ENCODE measurements around the gene DPP10.

The DPP10 gene

GRCh38 chr2:115118306-115118705 lies 675.9 kb downstream of the DPP10 start:
- no peak for TF ChIP-seq CTCF (conservative IDR thresholded peaks at IDR 0.05)
- TF ChIP-seq ZFX (IDR thresholded peaks at IDR 0.05): no peak
- no peak overlapping the region for H3K27ac ChIP-seq

GRCh38 chr2:115119086-115119485 lies 676.6 kb downstream of the DPP10 start:
- H3K27ac ChIP-seq: no peak overlapping the region
- no peak for TF ChIP-seq CTCF (conservative IDR thresholded peaks at IDR 0.05)
- TF ChIP-seq ZFX (IDR thresholded peaks at IDR 0.05): no peak

- TF ChIP-seq ZFX (IDR thresholded peaks at IDR 0.05) (no peak), CTCF (conservative IDR thresholded peaks at IDR 0.05) (no peak)
- H3K27ac ChIP-seq: no peak overlapping the region
These were observed 680.3 kb downstream of the DPP10 start for GRCh38 chr2:115122701-115123100.

GRCh38 chr2:115124817-115125216 lies 682.4 kb downstream of the DPP10 start:
- no peak overlapping the region for H3K27ac ChIP-seq
- TF ChIP-seq CTCF (conservative IDR thresholded peaks at IDR 0.05) (no peak), ZFX (IDR thresholded peaks at IDR 0.05) (no peak)

GRCh38 chr2:115129536-115129935 lies 687.1 kb downstream of the DPP10 start:
- no peak for TF ChIP-seq CTCF (conservative IDR thresholded peaks at IDR 0.05)
- TF ChIP-seq ZFX (IDR thresholded peaks at IDR 0.05): no peak
- H3K27ac ChIP-seq: no peak overlapping the region

GRCh38 chr2:115160531-115161080 lies 718.2 kb downstream of the DPP10 start:
- no peak overlapping the region for H3K27ac ChIP-seq
- TF ChIP-seq ZFX (IDR thresholded peaks at IDR 0.05) (no peak), CTCF (conservative IDR thresholded peaks at IDR 0.05) (no peak)

GRCh38 chr2:115161081-115161770 lies 718.8 kb downstream of the DPP10 start:
- no peak for TF ChIP-seq CTCF (conservative IDR thresholded peaks at IDR 0.05)
- no peak for TF ChIP-seq ZFX (IDR thresholded peaks at IDR 0.05)
- no peak overlapping the region for H3K27ac ChIP-seq

Data from C4-2B (cell line).